GM18873 (cell line): Measurements from ENCODE around the gene SPATA7.

Source experiments
- ATAC-seq: cut with Tn5 transposase; IDR thresholded peaks from one replicate; pipeline ENCODE4 v1.9.1; 2021; ENCODE audit warnings: mild to moderate bottlenecking, moderate library complexity, moderate number of reproducible peaks; ENCODE audit not compliant: unreplicated experiment, low FRiP score

SPATA7 gene

GRCh38 chr14:88417594-88417993 is 32.1 kb downstream of the SPATA7 start:
- ATAC-seq = no peak

- ATAC-seq = no peak
These were observed 34.7 kb downstream of the SPATA7 start for GRCh38 chr14:88420187-88420586.

GRCh38 chr14:88421286-88421685 is 35.8 kb downstream of the SPATA7 start:
- ATAC-seq = no peak

- ATAC-seq = no peak
These were observed 36.6 kb downstream of the SPATA7 start for GRCh38 chr14:88422047-88422446.

GRCh38 chr14:88422919-88423650 is 37.6 kb downstream of the SPATA7 start:
- no peak for ATAC-seq

- no peak for ATAC-seq
These were observed 39.1 kb downstream of the SPATA7 start for GRCh38 chr14:88424573-88424972.

GRCh38 chr14:88426271-88426670 is 40.8 kb downstream of the SPATA7 start:
- ATAC-seq = no peak

GRCh38 chr14:88430976-88431375 is 45.5 kb downstream of the SPATA7 start:
- ATAC-seq = no peak

- ATAC-seq = no peak
These were observed 52.2 kb downstream of the SPATA7 start for GRCh38 chr14:88437658-88438057.

GRCh38 chr14:88439088-88439487 is 53.6 kb downstream of the SPATA7 start:
- ATAC-seq = no peak

GRCh38 chr14:88452231-88452630 is 66.8 kb downstream of the SPATA7 start:
- no peak for ATAC-seq

GRCh38 chr14:88454886-88455285 is 69.4 kb downstream of the SPATA7 start:
- no peak for ATAC-seq

- no peak for ATAC-seq
These were observed 77.9 kb downstream of the SPATA7 start for GRCh38 chr14:88463318-88463717.

- no peak for ATAC-seq
These were observed 82.9 kb downstream of the SPATA7 start for GRCh38 chr14:88468406-88468805.

GRCh38 chr14:88470542-88471440 is 85.3 kb downstream of the SPATA7 start:
- ATAC-seq = no peak

- ATAC-seq = no peak
These were observed 88.3 kb downstream of the SPATA7 start for GRCh38 chr14:88473791-88474190.

- ATAC-seq = no peak
These were observed 90.8 kb downstream of the SPATA7 start for GRCh38 chr14:88476214-88476774.

- ATAC-seq = no peak
These were observed 91.4 kb downstream of the SPATA7 start for GRCh38 chr14:88476825-88477224.

- no peak for ATAC-seq
These were observed 92.2 kb downstream of the SPATA7 start for GRCh38 chr14:88477513-88478250.

GRCh38 chr14:88478931-88479330 is 93.5 kb downstream of the SPATA7 start:
- ATAC-seq = no peak

- ATAC-seq = no peak
These were observed 94.1 kb downstream of the SPATA7 start for GRCh38 chr14:88479574-88479987.
